ENCODE results near the gene CIRBP. TPM values are rescaled to one million over a fixed set of nuclear protein-coding genes. Genes with fewer than 3 reads are reported as not detected.

The CIRBP gene
- total RNA-seq, 2 experiments from 2014 or later: 167 to 183 TPM

- CTCF ChIA-PET: no interaction called here
- Mint-ChIP-seq H3K36me3 (ENCODE audit: low read depth) (no peaks in the 10 kb centered on the region), H3K4me1 (ENCODE audit: low read depth) (peaks cover 8% of the 10 kb centered on the region)
Measured at GRCh38 chr19:1234051-1234954, 34.8 kb upstream of the CIRBP start.

GRCh38 chr19:1234955-1235380 lies 34.2 kb upstream of the CIRBP start:
- DNase-seq: no peak
- CTCF ChIA-PET: no interaction called here
- Mint-ChIP-seq H3K27me3 (ENCODE audit: low read depth) (peaks cover 10% of the 10 kb centered on the region), H3K4me3 (no peak overlapping the region), H3K4me1 (ENCODE audit: low read depth) (peaks cover 10% of the 10 kb centered on the region), H3K36me3 (ENCODE audit: low read depth) (no peaks in the 10 kb centered on the region), H3K27ac (no peak overlapping the region), H3K9me3 (no peaks in the 10 kb centered on the region)
- intact Hi-C loops (cut with micrococcal nuclease): no loop called here

More at GRCh38 chr19:1234051-1234954, 34.8 kb upstream of the CIRBP start:
- Mint-ChIP-seq H3K4me3 (no peak overlapping the region), H3K27ac (no peak overlapping the region), H3K9me3 (no peaks in the 10 kb centered on the region), H3K27me3 (ENCODE audit: low read depth) (peaks cover 8% of the 10 kb centered on the region)
- intact Hi-C loops (cut with micrococcal nuclease): no loop called here
- no peak for DNase-seq

- no peak for DNase-seq
- Mint-ChIP-seq H3K27me3 (ENCODE audit: low read depth) (peaks cover 10% of the 10 kb centered on the region), H3K27ac (no peak overlapping the region), H3K4me1 (ENCODE audit: low read depth) (peaks cover 12% of the 10 kb centered on the region), H3K4me3 (peak overlapping the region; percentile 24), H3K9me3 (no peaks in the 10 kb centered on the region), H3K36me3 (ENCODE audit: low read depth) (no peaks in the 10 kb centered on the region)
- CTCF ChIA-PET: no interaction called here
- intact Hi-C loops (cut with micrococcal nuclease): no loop called here
Measured at GRCh38 chr19:1235625-1236538, 33.2 kb upstream of the CIRBP start.

- peak overlapping the region; percentile 24 for H3K4me3 Mint-ChIP-seq
- H3K27ac Mint-ChIP-seq: no peak overlapping the region
- no peak for DNase-seq
- H3K4me1 Mint-ChIP-seq (ENCODE audit: low read depth): peaks cover 19% of the 10 kb centered on the region
- H3K27me3 Mint-ChIP-seq (ENCODE audit: low read depth): peaks cover 10% of the 10 kb centered on the region
- CTCF ChIA-PET: no interaction called here
- intact Hi-C loops (cut with micrococcal nuclease): no loop called here
- no peaks in the 10 kb centered on the region for H3K9me3 Mint-ChIP-seq
- no peaks in the 10 kb centered on the region for H3K36me3 Mint-ChIP-seq (ENCODE audit: low read depth)
Measured at GRCh38 chr19:1236576-1236975, 32.6 kb upstream of the CIRBP start.

GRCh38 chr19:1237027-1237659 lies 32.0 kb upstream of the CIRBP start:
- CTCF ChIA-PET: no interaction called here
- Mint-ChIP-seq H3K4me3 (peak overlapping the region; percentile 44), H3K27me3 (ENCODE audit: low read depth) (peaks cover 10% of the 10 kb centered on the region), H3K9me3 (no peaks in the 10 kb centered on the region), H3K4me1 (ENCODE audit: low read depth) (peaks cover 20% of the 10 kb centered on the region), H3K27ac (no peak overlapping the region), H3K36me3 (ENCODE audit: low read depth) (no peaks in the 10 kb centered on the region)
- intact Hi-C loops (cut with micrococcal nuclease): no loop called here
- no peak for DNase-seq

GRCh38 chr19:1237754-1238368 lies 31.3 kb upstream of the CIRBP start, which contains the start of gene CBARP:
TSS of gene CBARP (minus strand) at chr19:1238005. CDS start at chr19:1236100, 1,905 bp downstream.
- Mint-ChIP-seq H3K27me3 (ENCODE audit: low read depth) (peaks cover 10% of the 10 kb centered on the region), H3K27ac (no peak within 1 kb of the TSS), H3K9me3 (no peaks in the 10 kb centered on the region), H3K4me3 (peak within 1 kb of the TSS; percentile 68), H3K4me1 (ENCODE audit: low read depth) (peaks cover 28% of the 10 kb centered on the region), H3K36me3 (ENCODE audit: low read depth) (no peaks in the 10 kb centered on the region)
- CTCF ChIA-PET: interaction anchor here (0.6 to 1.1 kb wide), 3 partner anchors 23 to 46 kb away, joined by 3 read pairs; no protein-coding TSS in a partner anchor
- DNase-seq: no peak
- intact Hi-C loops (cut with micrococcal nuclease): no loop called here

- no peaks in the 10 kb centered on the region for H3K9me3 Mint-ChIP-seq
- peak overlapping the region; percentile 68 for H3K4me3 Mint-ChIP-seq
- no peak overlapping the region for H3K27ac Mint-ChIP-seq
- peaks cover 35% of the 10 kb centered on the region for H3K4me1 Mint-ChIP-seq (ENCODE audit: low read depth)
- no peak for DNase-seq
- CTCF ChIA-PET: interaction anchor here (0.7 to 1.3 kb wide), 3 partner anchors 22 to 126 kb away, joined by 3 read pairs; no protein-coding TSS in a partner anchor
- H3K36me3 Mint-ChIP-seq (ENCODE audit: low read depth): no peaks in the 10 kb centered on the region
- peaks cover 10% of the 10 kb centered on the region for H3K27me3 Mint-ChIP-seq (ENCODE audit: low read depth)
- intact Hi-C loops (cut with micrococcal nuclease): no loop called here
Measured at GRCh38 chr19:1238369-1239303, 30.5 kb upstream of the CIRBP start.

GRCh38 chr19:1239420-1239795 lies 29.7 kb upstream of the CIRBP start:
- Mint-ChIP-seq H3K27me3 (ENCODE audit: low read depth) (peaks cover 10% of the 10 kb centered on the region), H3K4me1 (ENCODE audit: low read depth) (peaks cover 39% of the 10 kb centered on the region), H3K27ac (no peak overlapping the region), H3K4me3 (peak overlapping the region; percentile 24), H3K9me3 (no peaks in the 10 kb centered on the region), H3K36me3 (ENCODE audit: low read depth) (no peaks in the 10 kb centered on the region)
- CTCF ChIA-PET: interaction anchor here (1.3 kb wide), 1 partner anchor 126 kb away, joined by 3 read pairs; no protein-coding TSS in a partner anchor
- no peak for DNase-seq
- intact Hi-C loops (cut with micrococcal nuclease): no loop called here

- H3K36me3 Mint-ChIP-seq (ENCODE audit: low read depth): peaks cover 2% of the 10 kb centered on the region
- no peak overlapping the region for H3K27ac Mint-ChIP-seq
- DNase-seq: peak; percentile 84
- peak overlapping the region; percentile 24 for H3K4me3 Mint-ChIP-seq
- peaks cover 43% of the 10 kb centered on the region for H3K4me1 Mint-ChIP-seq (ENCODE audit: low read depth)
- intact Hi-C loops (cut with micrococcal nuclease): loop anchor here (2.0 kb wide), 3 partner anchors 25 to 319 kb away; partner anchors contain the start of genes RNU6-2 and TMEM259
- H3K9me3 Mint-ChIP-seq: no peaks in the 10 kb centered on the region
- H3K27me3 Mint-ChIP-seq (ENCODE audit: low read depth): peaks cover 10% of the 10 kb centered on the region
- CTCF ChIA-PET: interaction anchor here (1.0 to 7.7 kb wide), 7 partner anchors 24 to 316 kb away, joined by 3 to 233 read pairs (median 4); partner anchors contain the start of genes ARHGAP45 and CIRBP
Measured at GRCh38 chr19:1239796-1240737, 29.1 kb upstream of the CIRBP start.

- CTCF ChIA-PET: interaction anchor here (1.0 to 7.7 kb wide), 7 partner anchors 23 to 317 kb away, joined by 3 to 233 read pairs (median 4); partner anchors contain the start of genes ARHGAP45 and CIRBP
- DNase-seq: no peak
- Mint-ChIP-seq H3K36me3 (ENCODE audit: low read depth) (peaks cover 2% of the 10 kb centered on the region), H3K4me3 (peak overlapping the region; percentile 84), H3K27ac (no peak overlapping the region), H3K9me3 (no peaks in the 10 kb centered on the region), H3K27me3 (ENCODE audit: low read depth) (peaks cover 10% of the 10 kb centered on the region), H3K4me1 (ENCODE audit: low read depth) (peaks cover 43% of the 10 kb centered on the region)
- intact Hi-C loops (cut with micrococcal nuclease): loop anchor here (2.0 kb wide), 3 partner anchors 26 to 320 kb away; partner anchors contain the start of genes RNU6-2 and TMEM259
Measured at GRCh38 chr19:1240925-1241324, 28.2 kb upstream of the CIRBP start.
